ENCODE data around the gene PLCD3. TPM values are rescaled to one million over a fixed set of nuclear protein-coding genes. Genes with fewer than 3 reads are reported as not detected.

Gene PLCD3
- total RNA-seq, 2 experiments from 2014 or later = 1.4 to 4.6 TPM

- peak overlapping the region; percentile 45 for H3K27ac ChIP-seq (ENCODE audit: low read depth, low read length, poor library complexity, severe bottlenecking)
- TF ChIP-seq CTCF (conservative IDR thresholded peaks at IDR 0.05; ENCODE audit: low read length) (peak; percentile 94), EZH2phosphoT487 (IDR thresholded peaks at IDR 0.05; ENCODE audit: borderline replicate concordance, low read depth, low read length) (no peak)
- no peaks in the 10 kb centered on the region for H3K9me3 ChIP-seq (ENCODE audit: low read length)
- H2AFZ ChIP-seq (ENCODE audit: low read length) = no peak overlapping the region
- peaks cover 16% of the 10 kb centered on the region; the same call in 1 of the 2 replicates for H3K79me2 ChIP-seq (ENCODE audit: insufficient read depth, low read depth, low read length)
- H3K36me3 ChIP-seq (ENCODE audit: insufficient read depth, low read length) = no peaks in the 10 kb centered on the region
- no peaks in the 10 kb centered on the region for H3K9me2 ChIP-seq (ENCODE audit: insufficient read depth, low read length)
- peaks cover 15% of the 10 kb centered on the region; the same call in 1 of the 2 replicates for H4K20me1 ChIP-seq (ENCODE audit: insufficient read depth, low read length)
- no TSS peak for BruUV-seq (replicated peaks)
- ChIA-PET POLR2A (interaction anchor here (0.6 to 4.2 kb wide), 11 partner anchors 7 to 175 kb away, joined by 3 to 19 read pairs (median 4); partner anchors contain the start of genes ACBD4 and HEXIM2), CTCF (ENCODE audit: unreplicated experiment) (interaction anchor here (0.6 to 1.4 kb wide), 8 partner anchors 11 to 709 kb away, joined by 3 to 7 read pairs (median 4); partner anchors contain the start of gene ACBD4)
- peak overlapping the region; percentile 73 for H3K4me3 ChIP-seq (ENCODE audit: low read depth, low read length, poor library complexity, severe bottlenecking)
- peak; percentile 86 for DNase-seq (ENCODE audit: low spot score)
- H3K4me2 ChIP-seq (ENCODE audit: low read length) = peak overlapping the region; percentile 96
- H3K4me1 ChIP-seq (ENCODE audit: insufficient read depth, low read length, poor library complexity, severe bottlenecking) = peaks cover 38% of the 10 kb centered on the region
- intact Hi-C loops (cut with micrococcal nuclease; ENCODE audit: unreplicated experiment) = loop anchor here (1.0 kb wide), 1 partner anchor 49 kb away; no protein-coding TSS in a partner anchor
These were observed 16.8 kb upstream of the PLCD3 start for GRCh38 chr17:45149037-45149668.

- H3K4me2 ChIP-seq (ENCODE audit: low read length) = peak within 1 kb of the TSS; percentile 96
- no peaks in the 10 kb centered on the region for H3K36me3 ChIP-seq (ENCODE audit: insufficient read depth, low read length)
- H3K4me3 ChIP-seq (ENCODE audit: low read depth, low read length, poor library complexity, severe bottlenecking) = peak within 1 kb of the TSS; percentile 75
- H3K79me2 ChIP-seq (ENCODE audit: insufficient read depth, low read depth, low read length) = peaks cover 16% of the 10 kb centered on the region; the same call in 1 of the 2 replicates
- peaks cover 46% of the 10 kb centered on the region for H3K4me1 ChIP-seq (ENCODE audit: insufficient read depth, low read length, poor library complexity, severe bottlenecking)
- TF ChIP-seq CTCF (conservative IDR thresholded peaks at IDR 0.05; ENCODE audit: low read length) = no peak
- TF ChIP-seq EZH2phosphoT487 (IDR thresholded peaks at IDR 0.05; ENCODE audit: borderline replicate concordance, low read depth, low read length) = no peak
- DNase-seq (ENCODE audit: low spot score) = peak; percentile 100
- ChIA-PET POLR2A (interaction anchor here (0.7 to 4.2 kb wide), 7 partner anchors 8 to 260 kb away, joined by 3 to 19 read pairs (median 6); partner anchors contain the start of gene HEXIM2), CTCF (ENCODE audit: unreplicated experiment) (interaction anchor here (0.6 to 1.4 kb wide), 3 partner anchors 24 to 209 kb away, joined by 4 to 6 read pairs (median 5); no protein-coding TSS in a partner anchor)
- peak within 1 kb of the TSS; percentile 84; the same call in 1 of the 2 replicates for H2AFZ ChIP-seq (ENCODE audit: low read length)
- intact Hi-C loops (cut with micrococcal nuclease; ENCODE audit: unreplicated experiment) = loop anchor here (1.0 kb wide), 1 partner anchor 50 kb away; no protein-coding TSS in a partner anchor
- H3K9me2 ChIP-seq (ENCODE audit: insufficient read depth, low read length) = no peaks in the 10 kb centered on the region
- H3K27ac ChIP-seq (ENCODE audit: low read depth, low read length, poor library complexity, severe bottlenecking) = peak within 1 kb of the TSS; percentile 88
- H3K9me3 ChIP-seq (ENCODE audit: low read length) = no peaks in the 10 kb centered on the region
- H4K20me1 ChIP-seq (ENCODE audit: insufficient read depth, low read length) = peaks cover 15% of the 10 kb centered on the region; the same call in 1 of the 2 replicates
- BruUV-seq (replicated peaks) = TSS peak; percentile 72
These were observed 16.1 kb upstream of the PLCD3 start, which contains the start of gene HEXIM1 for GRCh38 chr17:45148183-45149036. Gene HEXIM1, plus strand, starts transcription at chr17:45148475. Its CDS starts 716 bp downstream, at chr17:45149191.
